Measurements from ENCODE around the gene TRAF3.

- TF ChIP-seq TEAD4 (IDR thresholded peaks at IDR 0.05) (no peak), MAX (IDR thresholded peaks at IDR 0.05) (no peak), EGR1 (IDR thresholded peaks at IDR 0.05) (no peak), TCF12 (IDR thresholded peaks at IDR 0.05; ENCODE audit: low read depth) (no peak), CREB1 (IDR thresholded peaks at IDR 0.05; ENCODE audit: low read depth) (no peak), CEBPB (IDR thresholded peaks at IDR 0.05) (no peak), RAD21 (IDR thresholded peaks at IDR 0.05; ENCODE audit: low read depth) (no peak), YY1 (IDR thresholded peaks at IDR 0.05; ENCODE audit: low read depth) (no peak), ZBTB7A (IDR thresholded peaks at IDR 0.05; ENCODE audit: low read depth) (no peak), EP300 (IDR thresholded peaks at IDR 0.05; ENCODE audit: borderline replicate concordance) (no peak), TAF1 (IDR thresholded peaks at IDR 0.05; ENCODE audit: low read depth) (no peak), FOXM1 (IDR thresholded peaks at IDR 0.05; ENCODE audit: borderline replicate concordance, low read depth) (no peak), NFIC (IDR thresholded peaks at IDR 0.05) (no peak), REST (IDR thresholded peaks at IDR 0.05; ENCODE audit: low read depth) (no peak)
Observed at GRCh38 chr14:102951799-102952198, 174.6 kb downstream of the TRAF3 start.
